NCI-H1417 (cell line): ENCODE measurements around the gene IQCF2.
"Not testable (repeated sequence)": the region's sequence is repeated elsewhere in the genome, so short reads cannot be mapped to it uniquely, and the experiment has no call there.

Source experiments
- DNase-seq, 3 experiments: peaks; one replicate each; lab custom pipeline; 2025; lab: John Stamatoyannopoulos, UW

IQCF2 gene

DNA sequence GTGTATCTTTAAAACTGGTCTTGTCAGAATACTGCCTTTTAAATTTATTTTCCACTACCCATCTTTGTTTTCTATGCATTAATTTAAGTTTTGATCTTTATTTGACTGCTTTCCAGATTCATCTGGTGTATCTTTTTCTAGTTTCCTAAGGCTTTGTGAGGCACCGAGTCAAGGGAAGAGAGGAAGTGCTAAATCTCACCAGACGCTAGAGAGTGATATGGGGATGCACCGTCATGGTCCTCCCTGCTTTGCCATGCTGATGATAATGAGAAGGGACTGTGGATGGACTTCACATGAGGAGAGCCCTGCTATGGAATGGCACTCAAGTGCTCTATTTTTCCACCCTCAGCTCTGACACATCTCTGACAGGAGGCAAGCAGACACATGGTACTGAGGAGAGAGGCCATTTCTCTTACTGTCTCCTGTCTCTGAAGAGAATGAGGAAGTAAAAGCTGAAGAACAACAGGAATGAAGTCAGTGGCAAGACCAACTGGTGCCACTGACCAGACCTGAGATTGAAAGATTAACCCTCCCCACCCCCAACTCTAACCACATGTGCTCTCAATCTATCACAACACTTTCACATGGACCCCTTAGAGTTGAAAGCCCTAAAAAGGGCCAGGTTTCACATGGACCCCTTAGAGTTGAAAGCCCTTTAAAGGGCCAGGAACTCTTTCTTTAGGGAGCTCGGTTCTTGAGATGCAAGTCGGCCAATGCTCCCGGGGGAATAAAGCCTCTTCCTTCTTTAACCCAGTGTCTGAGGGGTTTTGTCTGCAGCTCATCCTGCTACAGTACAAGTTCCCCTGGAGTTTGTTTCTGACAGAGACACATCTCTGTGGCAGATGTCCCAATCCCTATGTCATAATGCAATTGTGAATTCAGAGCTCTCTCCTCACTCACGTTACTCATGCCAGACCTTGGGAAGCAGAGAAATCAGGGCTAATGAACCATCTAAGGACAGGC lies at the start of gene IQCF2:
Gene IQCF2 (plus strand): TSS at position 913 of the 963 bp plus-strand sequence. CDS start 52 bp downstream, outside the sequence.
- DNase-seq = no peak

DNA sequence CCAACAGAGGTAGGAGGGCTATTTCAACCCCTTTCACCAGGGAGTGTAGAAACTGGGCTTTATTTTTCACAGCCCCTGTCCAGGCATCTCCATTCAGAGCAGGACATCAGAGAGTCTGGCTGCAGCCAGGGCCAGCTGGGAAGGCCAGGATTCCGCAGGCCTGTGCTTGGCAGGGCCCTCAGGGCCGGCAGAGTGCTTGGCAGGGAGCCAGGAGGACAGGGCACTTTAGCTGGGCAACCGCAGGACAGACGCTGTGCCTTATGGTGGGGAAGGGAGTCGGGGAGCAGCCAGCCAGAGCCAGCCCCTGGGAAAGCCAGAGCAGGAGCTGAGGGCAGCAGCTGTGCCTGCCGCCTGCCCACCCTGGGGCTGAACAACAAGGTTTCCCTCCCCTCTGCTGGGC lies 47.9 kb upstream of the IQCF2 start:
- DNase-seq = peak in 2 of 3 experiments; percentile 0 to 15

DNA sequence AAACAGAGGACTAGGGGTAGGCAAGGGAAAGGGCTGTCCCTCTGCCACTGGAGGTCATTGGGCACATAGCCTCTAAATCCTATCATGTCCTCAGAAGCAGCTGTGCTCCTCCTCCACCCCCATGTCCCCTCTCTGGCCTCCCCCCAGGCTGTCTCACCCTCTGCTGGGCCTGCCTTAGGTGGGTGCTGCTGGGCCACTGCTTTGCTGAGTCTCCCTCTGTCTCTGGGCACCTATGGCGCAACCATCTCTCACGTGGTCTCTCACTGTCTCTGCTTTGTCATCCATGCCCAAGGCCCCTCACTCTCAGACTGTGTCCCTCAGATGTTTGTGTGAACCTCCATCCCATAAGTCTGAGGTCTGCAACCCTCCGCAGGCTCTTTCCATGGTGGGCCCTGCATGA lies 47.4 kb upstream of the IQCF2 start:
- DNase-seq = no peak

DNA sequence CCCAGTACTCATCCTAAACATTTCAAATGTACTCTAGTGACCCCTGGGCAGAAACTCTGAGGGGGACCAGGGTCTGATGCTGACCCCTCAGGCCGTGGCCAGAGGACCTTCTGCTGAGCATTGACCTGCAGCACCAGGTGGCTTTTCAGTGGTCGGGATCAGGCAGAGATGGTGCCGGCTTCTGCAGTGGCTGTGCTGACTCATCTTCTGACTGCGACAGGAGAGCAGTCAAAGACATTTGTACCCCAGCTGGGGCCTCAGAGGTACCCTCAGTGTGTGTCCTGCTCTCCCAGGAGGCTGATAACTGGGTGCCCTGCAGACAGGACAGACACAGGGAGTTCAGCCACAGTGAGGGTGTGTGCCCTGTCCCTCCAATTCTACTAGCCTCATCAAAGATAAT lies 45.8 kb upstream of the IQCF2 start:
- DNase-seq = no peak

DNA sequence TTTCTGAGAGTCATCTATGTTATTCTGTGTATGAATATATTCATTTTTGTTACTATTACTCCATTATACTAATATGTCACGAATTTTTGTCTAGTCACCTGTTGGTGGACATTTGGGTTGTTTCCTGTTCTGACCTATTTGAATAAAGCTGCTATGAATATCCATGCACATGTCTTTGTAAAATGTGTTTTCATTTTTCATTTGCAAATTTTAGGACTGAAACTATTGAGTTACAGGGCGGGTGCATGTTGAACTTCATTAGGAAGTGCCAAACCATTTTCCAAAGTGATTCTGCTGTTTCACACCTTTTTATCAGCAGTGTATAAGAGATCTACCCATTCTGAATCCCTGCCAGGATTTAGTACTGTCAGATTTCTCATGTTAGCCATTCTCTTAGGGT lies 44.7 kb upstream of the IQCF2 start:
- DNase-seq = no peak

- no peak for DNase-seq
Measured at GRCh38 chr3:51817375-51817774, 44.0 kb upstream of the IQCF2 start.

GRCh38 chr3:51819151-51819550 lies 42.3 kb upstream of the IQCF2 start:
- DNase-seq = no peak

DNA sequence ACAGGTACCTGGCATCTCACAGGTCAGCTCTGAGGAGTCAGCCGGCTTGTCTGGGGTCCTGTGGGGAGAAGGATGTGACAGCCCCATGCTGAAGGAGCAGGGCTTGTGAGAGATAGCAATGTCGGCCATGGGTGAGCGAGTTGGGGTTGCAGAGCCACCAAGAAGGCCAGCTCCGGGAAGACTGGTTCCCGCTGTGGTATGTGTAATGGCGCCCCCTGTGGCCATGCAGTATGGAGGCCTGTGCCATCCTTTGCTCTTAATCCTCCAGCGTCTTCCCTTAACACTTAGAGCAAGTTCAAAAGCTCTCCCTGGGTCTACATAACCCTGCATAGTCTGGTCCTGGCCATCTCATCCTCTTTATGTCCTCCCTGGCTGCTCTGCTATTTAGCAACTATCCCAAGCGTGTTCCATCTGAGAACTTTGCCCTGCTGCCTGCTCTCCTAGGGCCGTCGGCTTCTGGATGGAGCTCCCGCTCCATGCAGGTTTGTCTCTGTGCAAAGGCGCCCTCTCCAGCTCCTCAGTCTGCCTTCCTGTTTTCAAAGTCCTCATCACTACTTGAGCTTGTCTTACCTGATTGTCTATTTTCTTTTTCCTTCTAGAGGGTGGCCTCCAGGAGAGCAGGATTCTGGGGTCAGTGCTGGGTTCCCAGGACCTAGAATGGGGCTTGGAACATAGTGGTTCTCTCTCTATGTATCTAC lies 41.6 kb upstream of the IQCF2 start:
- DNase-seq = no peak

DNA sequence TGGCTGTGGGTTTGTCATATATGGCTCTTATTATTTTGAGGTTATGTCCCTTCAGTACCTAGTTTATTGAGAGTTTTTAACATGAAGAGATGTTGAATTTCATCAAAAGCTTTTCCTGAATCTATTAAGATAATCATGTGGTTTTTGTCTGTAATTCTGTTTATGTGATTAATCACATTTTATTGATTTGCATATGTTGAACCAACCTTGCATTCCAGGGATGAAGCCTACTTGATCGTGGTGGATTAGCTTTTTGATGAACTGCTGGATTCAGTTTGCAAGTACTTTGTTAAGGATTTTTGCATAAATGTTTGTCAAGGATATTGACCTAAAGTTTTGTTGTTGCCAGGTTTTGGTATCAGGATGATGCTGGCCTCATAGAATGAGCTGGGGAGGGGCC lies 33.1 kb upstream of the IQCF2 start:
- no peak for DNase-seq

- no peak for DNase-seq
Measured at GRCh38 chr3:51830345-51830744, 31.1 kb upstream of the IQCF2 start.

GRCh38 chr3:51830836-51831385 lies 30.5 kb upstream of the IQCF2 start:
- DNase-seq = no peak

GRCh38 chr3:51836606-51837005 lies 24.8 kb upstream of the IQCF2 start:
- DNase-seq = no peak

- no peak for DNase-seq
Measured at GRCh38 chr3:51845129-51845528, 16.3 kb upstream of the IQCF2 start.

DNA sequence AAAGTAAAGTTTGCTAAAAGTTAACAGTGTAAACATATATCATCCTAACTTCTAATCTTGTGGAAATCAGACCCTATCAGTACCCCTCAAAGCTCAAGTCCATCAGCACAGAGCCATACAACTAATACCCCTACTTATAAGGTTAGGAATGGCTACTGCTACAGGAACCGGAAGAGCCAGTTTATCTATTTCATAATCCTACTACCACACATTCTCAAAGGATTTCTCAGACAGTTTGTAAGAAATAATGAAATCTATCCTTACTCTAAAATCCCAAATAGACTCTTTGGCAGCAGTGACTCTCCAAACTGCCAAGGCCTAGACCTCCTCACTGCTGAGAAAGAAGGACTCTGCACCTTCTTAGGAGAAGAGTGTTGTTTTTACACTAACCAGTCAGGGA lies 6.0 kb upstream of the IQCF2 start:
- not testable (repeated sequence) for DNase-seq

- DNase-seq = no peak
Measured at GRCh38 chr3:51862886-51863285, 1.5 kb downstream of the IQCF2 start.

GRCh38 chr3:51868896-51869295 lies 7.5 kb downstream of the IQCF2 start:
- DNase-seq = not testable (repeated sequence)

DNA sequence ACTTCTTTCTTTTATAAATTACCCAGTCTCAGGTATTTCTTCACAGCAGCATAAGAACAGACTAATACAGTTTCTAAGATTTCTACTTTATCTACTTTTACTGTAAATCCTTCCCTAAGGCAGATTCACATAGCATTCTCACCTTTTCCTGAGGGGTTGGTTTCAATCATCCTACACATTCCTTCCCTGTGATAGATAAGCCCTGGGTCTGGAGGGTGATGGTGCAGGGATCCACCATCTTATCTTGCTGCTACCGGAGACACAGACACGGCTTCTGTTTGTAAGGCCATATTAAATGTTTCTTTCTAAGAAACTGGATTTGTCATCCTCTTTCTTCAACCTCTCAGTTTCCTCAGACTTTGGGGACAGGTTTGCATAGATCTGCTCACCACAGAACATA lies 7.9 kb downstream of the IQCF2 start:
- DNase-seq = no peak

DNA sequence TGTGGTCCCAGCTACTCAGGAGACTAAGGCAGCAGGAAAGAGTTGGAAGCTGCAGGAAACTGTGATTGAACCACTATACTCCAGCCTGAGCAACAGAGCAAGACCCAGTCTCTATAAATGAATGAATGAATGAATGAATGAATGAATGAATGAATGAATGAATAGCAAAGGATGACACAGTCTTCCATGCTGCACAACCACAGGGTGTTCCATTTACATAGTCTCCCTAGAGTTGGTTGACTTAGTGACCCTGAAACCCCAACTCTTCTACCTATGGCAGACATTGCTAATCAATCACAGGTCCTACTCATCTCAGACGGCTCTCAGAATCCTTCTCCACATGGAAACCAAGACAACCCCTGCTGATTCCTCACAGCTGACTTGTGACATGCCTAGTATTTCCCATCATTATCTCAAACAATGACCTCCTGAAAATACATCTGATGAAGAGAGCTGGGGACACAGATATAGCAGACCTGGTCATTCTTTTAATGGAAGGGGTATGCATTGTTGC lies 11.9 kb downstream of the IQCF2 start:
- DNase-seq = no peak

DNA sequence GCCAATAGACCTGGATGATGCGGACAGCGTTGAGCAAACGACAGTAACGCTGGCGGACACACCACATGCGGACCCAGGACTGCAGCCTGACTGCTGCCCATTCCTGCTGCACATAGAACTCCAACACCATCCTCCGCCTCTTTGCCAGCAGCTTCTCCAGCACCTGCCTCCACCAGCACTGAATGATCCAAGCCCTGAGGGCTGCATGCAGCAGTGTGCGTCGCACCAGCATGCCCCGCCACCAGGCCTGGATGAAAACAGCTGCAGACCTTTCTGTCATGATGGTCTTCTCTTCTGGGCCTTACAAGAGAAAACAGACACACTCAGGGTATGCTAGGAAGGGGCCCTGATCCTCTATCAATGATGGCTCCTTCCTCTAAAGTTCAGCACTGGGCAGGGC lies 12.5 kb downstream of the IQCF2 start:
- DNase-seq = no peak

GRCh38 chr3:51874411-51874810 lies 13.0 kb downstream of the IQCF2 start:
- no peak for DNase-seq

DNA sequence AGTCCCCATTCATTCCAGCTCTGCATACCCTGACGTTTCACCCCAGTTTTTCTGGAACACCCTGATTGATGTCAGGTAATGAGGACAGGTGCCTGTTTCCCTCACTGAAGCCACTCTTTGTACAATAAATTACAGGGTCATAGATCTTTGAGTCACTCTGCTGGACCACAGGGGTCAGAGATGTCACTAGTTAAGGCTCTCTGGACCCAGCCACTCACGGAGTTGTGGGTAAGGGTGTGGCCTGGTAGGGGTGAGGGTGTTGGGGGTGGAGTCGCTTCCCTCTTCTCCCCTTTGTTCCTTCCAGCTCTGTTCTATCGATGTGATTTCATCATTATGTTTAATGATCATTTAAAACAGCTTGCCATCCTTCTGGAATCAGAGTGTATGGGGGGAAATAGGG lies 13.5 kb downstream of the IQCF2 start:
- DNase-seq = no peak

DNA sequence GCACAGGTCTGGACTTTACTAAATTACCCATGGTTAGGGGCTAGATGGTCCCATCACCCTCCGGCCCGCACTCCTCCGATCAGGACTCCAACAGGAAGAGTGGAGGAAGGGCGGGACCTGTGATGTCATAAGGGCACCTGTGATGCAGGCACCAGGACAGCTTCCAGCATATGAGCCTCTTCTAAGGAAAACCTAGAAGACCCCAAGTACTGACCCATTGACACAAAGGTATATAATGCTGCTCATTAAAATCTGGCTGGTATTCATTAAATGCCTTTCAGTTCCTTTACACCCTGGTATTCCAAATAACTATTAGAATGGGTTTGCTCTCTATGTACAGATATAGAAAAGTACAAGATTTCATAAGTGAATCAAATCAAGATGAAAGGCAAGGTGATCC lies 14.1 kb downstream of the IQCF2 start, which contains the start of gene IQCF5:
Gene IQCF5 (minus strand): TSS at position 101 of the 400 bp plus-strand sequence. CDS start 70 bp downstream, at position 31.
- no peak for DNase-seq

DNA sequence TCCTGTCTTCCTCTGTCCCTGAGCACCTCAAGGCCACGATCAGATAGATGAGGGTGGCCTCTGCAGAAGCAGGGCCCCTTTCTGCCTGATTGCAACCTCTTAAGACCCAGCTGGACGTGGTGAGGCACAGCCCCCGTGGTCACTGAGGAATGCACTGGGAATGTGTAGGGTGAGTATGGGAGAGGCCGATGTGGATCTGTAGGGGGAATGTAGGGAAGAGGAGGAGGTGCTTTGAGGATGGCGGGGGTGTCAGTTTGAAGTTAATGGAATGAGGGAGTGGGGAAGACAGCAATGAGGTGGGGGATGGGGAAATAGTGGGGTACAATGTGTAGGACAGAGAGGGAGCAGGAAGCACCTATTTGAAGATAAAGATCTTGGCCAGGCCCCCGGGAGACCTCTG lies 14.8 kb downstream of the IQCF2 start:
- no peak for DNase-seq
